Mesothelial cell of epicardium (in vitro differentiated cells): ENCODE results near the gene THADA. TPM values are rescaled to one million over a fixed set of nuclear protein-coding genes. Genes with fewer than 3 reads are reported as not detected.

Source experiments
- DNase-seq, 2 experiments: peaks; one replicate each; pipeline ENCODE4 v3.0.0; 2021; ENCODE audit warnings: low spot score in 2 of 2; ENCODE audit not compliant: unreplicated experiment in 2 of 2
- H3K27ac Mint-ChIP-seq: 2 replicates; pipeline ENCODE4 v1.8.0; 2021; ENCODE audit warnings: mixed read lengths
- H3K27me3 Mint-ChIP-seq: 2 replicates; pipeline ENCODE4 v1.8.0; 2021; ENCODE audit warnings: low read depth, mixed read lengths
- H3K36me3 Mint-ChIP-seq: 2 replicates; pipeline ENCODE4 v1.8.0; 2021; ENCODE audit warnings: mixed read lengths
- H3K4me1 Mint-ChIP-seq: 2 replicates; pipeline ENCODE4 v1.8.0; 2021; ENCODE audit warnings: mixed read lengths
- H3K4me3 Mint-ChIP-seq: 2 replicates; pipeline ENCODE4 v1.8.0; 2021; ENCODE audit warnings: mild to moderate bottlenecking, moderate library complexity, mixed read lengths
- H3K9me3 Mint-ChIP-seq: 2 replicates; pipeline ENCODE4 v1.8.0; 2021; ENCODE audit warnings: mixed read lengths
- total RNA-seq: library from RNA; stranded (reverse); gene quantifications from 3 replicates; pipeline ENCODE4 v1.2.1, GENCODE V29; 2021
- TF ChIP-seq, protein P1 (sequence below): fragments of 200-600 bp; sonication (generic); IDR thresholded peaks from one replicate; pipeline ENCODE4 v1.5.0; 2021; ENCODE audit warnings: antibody characterized with exemption; ENCODE audit not compliant: unreplicated experiment

Gene THADA
- total RNA-seq, 1 donor from 2014 or later = 33.6 TPM

DNA sequence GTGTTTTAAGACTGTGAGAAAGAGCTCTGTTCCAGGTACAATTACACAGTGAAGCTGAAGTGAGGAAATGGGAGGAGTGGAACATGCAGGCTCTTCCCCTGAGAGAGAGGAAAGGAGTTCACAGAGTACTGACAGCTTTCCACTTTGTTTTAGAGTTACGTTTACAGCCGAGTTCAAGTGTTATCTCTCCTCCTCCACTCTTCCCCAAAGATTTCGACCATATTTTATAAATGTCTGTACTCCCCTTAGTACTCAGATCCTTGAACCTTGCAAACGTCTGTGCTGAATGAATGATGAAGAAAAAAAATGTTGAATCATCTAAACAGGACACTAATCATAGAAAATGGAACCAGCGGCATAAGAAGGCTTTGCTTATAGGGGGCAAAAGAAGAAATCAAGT lies 121.6 kb downstream of the THADA start:
- TF ChIP-seq, protein P1, sequence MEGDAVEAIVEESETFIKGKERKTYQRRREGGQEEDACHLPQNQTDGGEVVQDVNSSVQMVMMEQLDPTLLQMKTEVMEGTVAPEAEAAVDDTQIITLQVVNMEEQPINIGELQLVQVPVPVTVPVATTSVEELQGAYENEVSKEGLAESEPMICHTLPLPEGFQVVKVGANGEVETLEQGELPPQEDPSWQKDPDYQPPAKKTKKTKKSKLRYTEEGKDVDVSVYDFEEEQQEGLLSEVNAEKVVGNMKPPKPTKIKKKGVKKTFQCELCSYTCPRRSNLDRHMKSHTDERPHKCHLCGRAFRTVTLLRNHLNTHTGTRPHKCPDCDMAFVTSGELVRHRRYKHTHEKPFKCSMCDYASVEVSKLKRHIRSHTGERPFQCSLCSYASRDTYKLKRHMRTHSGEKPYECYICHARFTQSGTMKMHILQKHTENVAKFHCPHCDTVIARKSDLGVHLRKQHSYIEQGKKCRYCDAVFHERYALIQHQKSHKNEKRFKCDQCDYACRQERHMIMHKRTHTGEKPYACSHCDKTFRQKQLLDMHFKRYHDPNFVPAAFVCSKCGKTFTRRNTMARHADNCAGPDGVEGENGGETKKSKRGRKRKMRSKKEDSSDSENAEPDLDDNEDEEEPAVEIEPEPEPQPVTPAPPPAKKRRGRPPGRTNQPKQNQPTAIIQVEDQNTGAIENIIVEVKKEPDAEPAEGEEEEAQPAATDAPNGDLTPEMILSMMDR = no peak
- no peak for DNase-seq
- no peaks in the 10 kb centered on the region for H3K9me3 Mint-ChIP-seq
- no peaks in the 10 kb centered on the region for H3K27me3 Mint-ChIP-seq
- peak overlapping the region; percentile 79 for H3K27ac Mint-ChIP-seq
- H3K4me1 Mint-ChIP-seq = peaks cover 62% of the 10 kb centered on the region
- peaks cover 11% of the 10 kb centered on the region for H3K36me3 Mint-ChIP-seq
- no peak overlapping the region for H3K4me3 Mint-ChIP-seq

DNA sequence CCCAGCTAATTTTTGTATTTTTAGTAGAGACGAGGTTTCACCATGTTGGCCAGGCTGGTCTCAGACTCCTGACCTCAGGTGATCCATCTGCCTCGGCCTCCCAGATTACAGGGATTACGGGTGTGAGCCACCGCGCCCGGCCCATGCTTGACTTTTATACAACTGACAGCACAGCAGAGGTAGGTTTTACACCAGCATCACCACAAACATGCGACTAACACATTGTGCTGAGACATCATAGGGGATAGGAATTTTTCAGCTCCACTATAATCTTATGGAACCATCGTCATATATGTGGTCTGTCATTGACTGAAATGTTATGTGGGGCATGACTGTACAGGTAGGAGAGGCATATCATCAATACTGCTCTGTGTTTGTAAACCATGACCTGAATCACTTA lies 122.1 kb downstream of the THADA start:
- peak overlapping the region; percentile 79 for H3K27ac Mint-ChIP-seq

DNA sequence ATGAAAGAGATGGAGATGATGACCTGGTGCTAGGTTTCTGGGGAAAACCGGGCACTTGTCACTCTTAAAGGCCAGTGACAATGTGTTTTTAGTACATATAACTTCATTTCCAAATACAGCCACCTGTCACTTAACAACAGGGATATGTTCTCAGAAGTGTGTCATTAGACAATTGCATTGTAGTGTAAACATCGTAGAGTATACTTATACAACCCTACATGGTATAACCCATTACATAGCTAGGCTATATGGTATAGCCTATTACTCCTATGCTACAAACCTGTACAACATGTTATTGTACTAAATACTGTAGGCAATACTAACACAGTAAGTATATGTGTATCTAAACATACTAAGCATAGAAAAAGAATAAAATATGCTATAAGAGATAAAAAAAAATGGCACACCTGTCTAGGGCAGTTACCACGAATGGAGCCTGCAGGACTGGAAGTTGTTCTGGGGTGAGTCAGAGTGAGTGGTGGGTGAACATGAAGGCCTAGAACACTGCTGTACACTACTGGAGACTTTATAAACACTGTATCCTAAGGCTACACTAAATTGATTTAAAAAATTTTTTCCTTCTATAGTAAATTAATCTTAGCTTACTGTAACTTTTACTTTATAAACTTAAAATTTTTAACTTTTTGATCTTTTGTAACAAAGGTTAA lies 123.2 kb downstream of the THADA start:
- TF ChIP-seq, protein P1 = no peak
- no peak overlapping the region for H3K27ac Mint-ChIP-seq
- H3K36me3 Mint-ChIP-seq = peaks cover 11% of the 10 kb centered on the region
- no peak overlapping the region for H3K4me3 Mint-ChIP-seq
- no peaks in the 10 kb centered on the region for H3K27me3 Mint-ChIP-seq
- H3K9me3 Mint-ChIP-seq = no peaks in the 10 kb centered on the region
- no peak for DNase-seq
- peaks cover 67% of the 10 kb centered on the region for H3K4me1 Mint-ChIP-seq

More for the DNA sequence above, 122.1 kb downstream of the THADA start:
- TF ChIP-seq, protein P1 = no peak
- H3K4me1 Mint-ChIP-seq = peaks cover 65% of the 10 kb centered on the region
- H3K4me3 Mint-ChIP-seq = no peak overlapping the region
- peaks cover 11% of the 10 kb centered on the region for H3K36me3 Mint-ChIP-seq
- no peaks in the 10 kb centered on the region for H3K27me3 Mint-ChIP-seq
- DNase-seq = no peak
- no peaks in the 10 kb centered on the region for H3K9me3 Mint-ChIP-seq

DNA sequence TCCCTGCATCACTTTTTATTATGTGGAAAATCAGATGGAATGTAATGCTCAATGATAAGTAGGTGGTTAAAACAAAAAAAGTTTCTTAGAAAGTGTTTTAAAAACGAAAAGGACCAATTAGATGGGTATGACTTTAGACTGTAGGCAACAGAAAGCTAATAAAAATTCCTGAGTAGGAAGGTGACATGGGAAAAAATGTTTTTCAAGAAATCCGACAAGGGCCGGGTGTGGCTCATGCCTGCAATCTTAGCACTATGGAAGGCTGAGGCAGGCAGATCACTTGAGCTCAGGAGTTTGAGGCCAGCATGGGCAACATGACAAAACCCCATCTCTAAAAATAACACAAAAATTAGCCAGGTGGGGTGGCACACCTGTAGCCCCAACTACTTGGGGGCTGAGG lies 126.1 kb downstream of the THADA start:
- peak overlapping the region; percentile 91 for H3K27ac Mint-ChIP-seq
- H3K4me1 Mint-ChIP-seq = peaks cover 71% of the 10 kb centered on the region
- no peaks in the 10 kb centered on the region for H3K27me3 Mint-ChIP-seq
- TF ChIP-seq, protein P1 = no peak
- no peaks in the 10 kb centered on the region for H3K9me3 Mint-ChIP-seq
- peaks cover 11% of the 10 kb centered on the region for H3K36me3 Mint-ChIP-seq
- H3K4me3 Mint-ChIP-seq = no peak overlapping the region
- no peak for DNase-seq

DNA sequence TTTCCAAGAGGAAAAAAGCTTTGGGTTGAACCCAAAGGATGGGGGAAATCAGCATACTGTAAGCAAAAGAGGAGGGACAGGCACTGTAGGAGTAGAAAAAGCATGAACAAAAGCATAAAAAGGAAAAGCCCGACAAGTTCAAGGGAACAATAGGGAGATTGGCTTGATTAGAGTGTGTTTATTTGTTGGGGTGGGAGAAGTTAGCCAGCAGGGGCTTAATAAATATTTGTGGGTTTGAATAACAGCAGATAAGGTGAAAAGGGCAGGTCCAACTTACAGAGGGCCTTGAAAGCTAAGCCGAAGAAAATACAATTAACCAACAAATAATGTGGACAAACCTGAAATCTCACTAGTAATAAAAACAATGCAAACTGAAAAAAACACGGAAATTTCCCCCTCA lies 126.7 kb downstream of the THADA start:
- DNase-seq = no peak
- Mint-ChIP-seq H3K4me1 (peaks cover 71% of the 10 kb centered on the region), H3K27me3 (no peaks in the 10 kb centered on the region), H3K27ac (peak overlapping the region; percentile 91), H3K36me3 (peaks cover 11% of the 10 kb centered on the region), H3K9me3 (no peaks in the 10 kb centered on the region), H3K4me3 (no peak overlapping the region)
- TF ChIP-seq, protein P1 = no peak
